Effector CD8-positive, alpha-beta T cell (primary cell): Measurements from ENCODE around the gene ADAMTS6.
"Not testable (repeated sequence)": the region's sequence is repeated elsewhere in the genome, so short reads cannot be mapped to it uniquely, and the experiment has no call there.

ENCODE experiments used
- DNase-seq: peaks from one replicate; lab custom pipeline; 2025; lab: John Stamatoyannopoulos, UW

The ADAMTS6 gene

DNA sequence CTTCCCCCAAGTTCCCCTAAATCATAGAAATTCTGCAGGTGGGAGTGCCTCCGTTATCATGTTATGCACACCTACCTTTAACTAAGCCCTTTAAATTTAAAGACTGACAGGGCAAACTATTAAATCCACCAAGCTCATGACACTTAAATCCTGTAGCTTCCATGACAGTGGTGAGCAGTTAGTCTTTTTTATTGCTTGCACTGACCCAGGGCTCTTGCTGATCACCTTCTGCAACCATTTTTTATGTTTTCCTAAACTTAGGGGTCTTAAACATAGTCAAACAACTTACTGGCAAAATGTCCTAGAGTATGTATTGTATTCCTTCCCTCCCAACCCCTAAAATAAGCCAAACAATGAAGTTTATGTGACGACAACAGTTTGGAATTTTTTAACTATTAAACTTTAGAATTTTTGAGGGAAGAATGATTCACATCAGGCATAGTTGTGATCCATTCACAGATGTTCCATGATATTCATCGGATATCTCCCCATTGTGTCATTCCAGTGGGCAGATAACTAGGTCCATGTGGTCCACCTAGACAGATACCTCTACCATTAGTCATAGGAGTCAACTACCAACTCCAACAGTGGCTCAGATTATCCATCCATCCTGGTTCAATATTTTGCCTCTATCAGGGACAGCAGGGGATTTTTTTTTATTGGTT is 283.1 kb downstream of the ADAMTS6 start:
- no peak for DNase-seq

DNA sequence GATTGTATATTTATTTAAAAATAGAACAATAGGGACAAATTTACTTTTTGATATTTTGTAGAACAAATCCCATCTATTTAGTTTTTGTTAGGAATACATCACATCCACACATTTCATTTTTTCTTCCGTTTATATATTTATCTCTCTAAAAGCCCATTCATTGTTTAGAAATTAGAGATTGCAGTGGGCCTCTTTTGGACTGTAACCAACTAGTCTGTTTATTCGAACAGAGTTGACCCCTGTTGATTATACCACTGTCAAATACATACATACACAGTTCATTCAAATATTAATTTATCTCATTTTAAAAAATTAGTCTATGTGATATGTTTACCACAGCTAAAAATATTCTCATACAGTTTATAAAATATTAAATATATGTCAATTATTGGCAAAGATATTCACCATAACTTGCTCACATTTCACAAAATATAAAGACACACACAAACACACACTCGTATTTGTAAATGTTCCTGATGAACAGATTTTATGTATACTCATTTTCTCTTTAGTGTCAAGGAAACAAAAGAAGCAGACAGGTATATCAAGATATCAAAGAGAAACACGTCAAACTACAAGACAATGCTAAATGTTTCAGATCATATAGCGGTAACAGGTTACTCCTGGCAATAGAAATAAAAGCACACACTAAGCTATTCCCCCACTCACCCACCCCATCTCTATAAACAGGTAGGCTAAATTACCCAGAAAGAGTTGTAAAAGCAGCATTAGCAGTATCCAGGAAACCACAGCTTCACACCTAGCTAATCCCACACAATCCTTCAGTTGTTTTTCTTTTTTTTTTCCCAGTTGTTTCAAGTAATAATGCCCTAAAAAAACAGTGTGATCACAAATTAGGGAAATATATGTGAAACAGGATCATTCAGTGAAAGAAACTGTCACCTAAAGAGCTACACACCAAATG is 283.9 kb downstream of the ADAMTS6 start:
- DNase-seq, result no peak

DNA sequence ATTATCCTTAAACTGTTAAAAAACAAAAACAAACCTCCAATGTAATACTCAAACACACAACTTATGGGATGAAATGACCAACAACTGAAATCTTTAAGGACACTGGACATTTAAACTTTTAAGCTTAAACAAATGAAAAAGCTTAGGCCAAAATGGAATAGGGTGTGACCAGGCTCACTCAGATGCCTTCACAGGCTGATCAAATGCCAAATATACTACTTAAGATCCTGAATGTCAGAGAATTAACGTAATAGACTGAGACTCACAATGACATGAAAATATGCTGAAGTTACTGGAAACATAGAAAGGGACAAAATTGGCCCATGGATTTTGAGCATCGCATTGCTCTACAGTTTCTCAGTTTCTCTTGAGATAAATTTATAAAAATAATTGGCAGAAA is 286.8 kb downstream of the ADAMTS6 start:
- no peak for DNase-seq

DNA sequence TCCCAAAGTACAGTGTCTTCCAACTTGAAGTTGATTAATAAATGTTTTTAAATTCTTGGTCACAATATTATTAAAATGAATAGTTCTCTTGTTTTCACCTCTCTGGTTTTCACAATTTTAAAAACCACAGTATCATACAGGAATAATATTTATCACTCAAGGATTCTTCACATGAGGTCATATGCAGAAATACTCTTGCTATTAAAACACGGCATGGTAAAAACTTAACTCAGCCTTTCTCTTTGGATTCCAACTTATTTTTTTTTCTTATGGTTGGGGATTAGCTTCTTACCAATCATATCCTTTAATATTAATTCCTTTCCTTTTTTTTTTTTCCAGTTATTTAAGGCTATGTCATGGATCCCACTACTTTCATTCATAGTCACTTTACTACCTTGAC is 289.4 kb downstream of the ADAMTS6 start:
- DNase-seq, result no peak

DNA sequence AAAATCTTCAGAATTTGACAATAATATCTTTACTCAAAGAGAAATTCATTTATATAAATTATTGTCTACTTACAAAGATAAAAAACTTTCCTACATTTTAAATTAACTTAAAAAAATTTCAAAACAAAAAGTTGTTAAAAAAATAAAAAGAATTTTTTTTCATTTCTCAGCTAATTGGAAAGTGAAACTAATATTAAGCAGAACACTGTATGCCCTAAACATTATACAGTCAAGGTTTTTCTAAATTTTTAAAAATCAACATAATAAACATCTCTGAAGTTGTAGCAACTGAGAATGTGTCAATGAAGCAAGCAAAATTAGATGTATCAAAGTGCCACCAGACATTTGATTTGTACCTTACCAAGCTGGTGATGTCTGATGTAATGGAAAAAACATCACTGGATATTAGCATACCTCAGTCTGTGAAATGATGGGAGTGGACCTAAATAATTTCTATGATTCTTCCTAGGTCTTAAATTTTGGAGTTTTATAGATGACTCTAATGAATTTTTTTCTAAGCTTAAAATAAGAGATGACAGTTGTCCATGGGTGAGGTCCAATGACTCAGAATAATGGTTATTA is 290.1 kb downstream of the ADAMTS6 start:
- DNase-seq, result no peak

DNA sequence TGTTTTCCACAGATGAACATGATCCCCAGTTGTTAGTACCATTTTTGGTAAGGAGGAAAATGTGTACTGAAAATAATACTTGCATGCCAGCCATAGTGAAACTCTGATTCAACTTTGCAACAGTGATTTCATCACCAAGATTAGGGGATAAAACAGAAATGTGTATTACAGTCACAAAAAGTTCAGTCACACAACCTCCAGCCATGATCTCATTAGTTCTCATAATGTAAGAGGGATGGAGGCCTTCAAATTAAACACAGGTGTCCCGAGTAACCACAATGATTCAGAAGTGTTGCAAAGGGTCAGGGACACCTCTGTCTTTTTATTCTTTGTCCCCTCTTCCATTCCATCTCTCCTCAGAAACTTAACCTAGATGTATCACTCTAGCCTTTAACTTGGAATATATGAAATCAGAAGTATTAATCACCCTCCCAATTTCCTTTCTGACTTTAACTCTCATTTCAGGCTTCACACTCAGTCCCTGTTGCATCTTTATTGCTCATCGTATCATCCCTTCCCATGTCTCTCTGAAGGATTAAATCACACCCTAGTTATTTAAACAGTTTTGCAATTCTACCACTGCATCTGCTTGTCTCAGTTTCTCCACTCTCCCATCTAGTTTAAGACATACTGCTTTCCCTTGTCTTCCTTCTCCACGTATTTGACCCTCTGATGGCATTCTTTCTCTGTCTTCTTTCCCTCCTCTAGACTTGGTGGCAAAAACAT is 291.2 kb downstream of the ADAMTS6 start:
- DNase-seq, result no peak

DNA sequence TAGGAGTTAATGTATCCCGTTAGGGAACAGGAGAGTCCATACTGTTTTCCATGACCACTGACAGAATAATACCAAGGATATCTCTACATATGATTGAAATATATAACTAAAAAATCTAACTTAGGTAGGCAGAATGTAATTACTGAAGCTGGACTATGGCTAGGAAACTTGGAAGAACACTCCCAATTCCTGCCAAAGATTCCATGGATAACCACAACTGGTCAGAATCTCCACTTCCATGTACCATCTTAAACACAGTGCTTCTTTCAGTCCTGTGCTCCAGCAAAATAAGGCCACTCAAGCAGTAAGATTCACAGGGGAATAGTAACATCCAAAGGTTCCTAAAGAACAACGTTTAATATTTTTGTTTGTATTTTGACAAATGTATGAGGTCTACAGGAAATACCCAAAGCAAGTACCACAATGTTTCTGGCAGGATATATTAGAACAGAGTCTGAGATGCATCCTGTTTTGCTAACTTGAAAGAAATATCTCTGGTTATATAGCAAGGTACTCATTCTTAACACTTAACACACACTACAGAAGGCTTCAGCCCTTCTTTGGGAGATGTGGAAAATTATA is 295.0 kb downstream of the ADAMTS6 start:
- no peak for DNase-seq

DNA sequence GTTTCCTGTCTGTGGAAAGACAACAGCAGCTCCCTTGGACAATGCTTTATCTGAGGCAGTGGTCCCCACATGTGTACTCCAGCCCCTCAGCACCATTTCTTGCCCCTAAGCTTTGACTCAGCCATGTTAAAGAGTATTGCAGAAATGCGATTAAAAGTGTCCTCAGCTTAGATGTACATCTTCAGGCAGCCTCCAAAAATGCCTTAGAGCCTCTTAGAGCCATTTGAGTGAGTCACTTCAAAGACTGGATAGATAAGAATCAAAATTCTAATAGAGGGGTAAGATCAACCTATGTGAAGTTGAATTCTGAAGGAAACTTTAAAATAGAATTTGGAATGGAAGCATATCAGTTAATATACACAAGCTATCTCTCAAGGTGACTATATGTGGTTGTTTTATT is 296.3 kb downstream of the ADAMTS6 start:
- no peak for DNase-seq

DNA sequence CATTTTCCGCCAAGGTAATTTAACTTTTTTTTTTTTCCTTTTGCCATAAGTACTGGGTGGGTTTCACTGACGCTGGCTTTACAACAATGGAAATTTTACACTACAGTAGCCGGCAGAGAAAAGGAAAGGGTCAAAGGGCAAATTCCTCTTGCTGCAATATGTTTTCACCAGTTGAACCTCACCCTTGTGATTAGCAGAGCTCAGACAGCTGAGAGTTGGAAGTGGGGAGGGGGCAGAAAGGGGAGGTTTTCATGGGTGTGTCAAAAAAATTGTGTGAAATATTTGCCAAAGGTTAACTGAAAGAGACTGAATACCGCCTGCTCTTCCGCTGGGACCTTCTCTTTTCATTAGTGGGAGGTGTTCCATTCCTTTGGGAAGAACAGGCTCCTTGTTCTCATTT is 296.9 kb downstream of the ADAMTS6 start:
- no peak for DNase-seq

DNA sequence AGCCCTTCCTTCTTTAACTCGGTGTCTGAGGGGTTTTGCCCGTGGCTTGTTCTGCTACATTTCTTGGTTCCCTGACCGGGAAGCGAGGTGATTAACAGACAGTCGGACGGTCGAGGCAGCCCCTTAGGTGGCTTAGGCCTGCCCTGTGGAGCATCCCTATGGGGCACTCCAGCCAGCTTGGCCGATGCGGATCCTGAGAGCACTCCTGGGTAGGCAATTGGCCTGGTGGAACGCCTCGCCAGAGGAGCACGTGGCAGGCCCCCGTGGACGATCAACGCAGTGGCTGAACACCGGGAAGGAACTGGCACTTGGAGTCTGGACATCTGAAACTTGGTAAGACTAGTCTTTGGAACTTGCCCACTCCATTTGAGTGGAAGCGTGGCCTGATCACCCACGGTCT is 307.5 kb downstream of the ADAMTS6 start:
- not testable (repeated sequence) for DNase-seq

DNA sequence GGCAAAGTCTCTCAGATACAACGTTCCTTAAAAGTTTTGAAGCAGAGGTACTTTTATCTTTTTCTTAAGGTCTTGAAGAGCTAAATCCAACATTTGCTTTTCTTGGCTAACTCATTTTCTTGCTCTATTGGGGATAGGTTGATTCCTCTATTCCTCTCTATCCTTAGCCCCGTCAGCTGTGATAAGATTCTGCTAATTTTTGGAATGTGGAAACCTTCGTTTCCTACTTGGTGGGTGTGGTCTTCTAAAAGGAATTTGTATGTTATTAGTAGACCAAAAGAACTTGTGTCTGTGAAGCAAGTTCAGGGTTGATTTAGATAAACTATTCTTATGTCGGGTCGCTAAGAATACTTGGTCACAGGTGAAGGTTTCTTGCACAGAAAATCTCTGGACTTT is 308.6 kb downstream of the ADAMTS6 start:
- DNase-seq, result no peak

DNA sequence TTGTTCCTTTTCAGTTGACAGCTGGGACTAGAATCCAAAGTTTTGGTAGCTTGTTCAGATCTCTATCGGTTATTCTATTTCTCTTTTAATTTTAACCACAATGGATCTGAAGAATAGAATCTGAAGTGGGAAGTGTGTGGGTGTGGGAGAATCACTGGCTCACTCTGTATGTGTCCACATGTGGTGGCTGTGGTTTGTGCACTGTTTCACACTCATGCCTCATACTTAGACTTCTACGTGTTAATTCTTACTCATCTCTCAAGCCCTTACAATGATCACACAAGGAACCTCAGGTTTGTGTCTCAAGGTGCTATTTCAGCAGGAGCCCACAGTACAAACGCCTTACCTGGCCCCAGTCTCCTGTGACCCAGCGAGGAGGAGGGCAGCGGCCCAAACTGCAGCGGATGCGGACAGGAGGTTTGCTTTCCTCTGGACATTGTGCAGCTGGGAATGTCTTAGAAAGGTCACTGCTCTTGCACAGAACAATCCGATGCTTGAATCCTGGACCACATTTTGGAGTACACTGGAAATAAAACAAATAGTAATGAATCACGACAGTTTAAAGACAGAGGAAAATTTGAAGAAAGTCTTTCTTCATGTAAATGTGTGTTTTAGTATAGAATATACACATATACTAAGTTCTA is 309.1 kb downstream of the ADAMTS6 start:
- no peak for DNase-seq

DNA sequence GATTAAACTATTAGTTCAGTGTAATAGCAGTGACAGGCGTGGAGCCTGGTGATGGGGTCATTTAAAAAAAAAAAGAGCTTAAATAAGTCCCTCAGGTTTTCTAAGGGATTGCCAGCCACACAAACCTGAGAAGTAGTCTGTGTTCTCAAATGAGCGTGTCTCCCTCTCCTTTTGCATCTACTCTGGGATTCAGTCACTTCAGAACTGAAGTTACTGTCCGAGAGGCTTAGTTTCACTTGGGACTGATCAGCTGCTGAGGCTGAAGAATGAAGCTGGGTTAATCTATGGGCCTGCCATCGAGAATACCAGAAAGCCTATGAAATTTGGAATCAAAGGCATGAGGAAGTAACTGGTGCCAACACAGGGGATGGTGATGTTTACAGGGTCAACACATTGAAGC is 310.1 kb downstream of the ADAMTS6 start:
- DNase-seq, result no peak

DNA sequence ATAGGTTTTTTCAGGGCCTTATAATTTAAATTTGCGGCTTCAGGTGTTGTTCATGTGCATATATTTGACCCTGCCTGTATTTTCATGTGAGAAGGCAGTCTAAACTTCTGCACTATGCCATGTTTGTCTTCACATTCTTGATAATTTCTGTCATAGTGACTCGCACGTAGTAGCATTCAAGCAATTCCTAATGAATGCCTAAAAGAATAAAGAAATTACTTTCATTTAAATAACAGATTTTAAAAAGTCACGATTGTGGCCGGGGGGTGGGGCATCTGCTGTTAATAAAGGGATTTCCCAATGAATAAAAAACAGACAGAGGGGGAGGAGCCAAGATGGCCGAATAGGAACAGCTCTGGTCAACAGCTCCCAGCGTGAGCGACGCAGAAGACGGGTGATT is 318.0 kb downstream of the ADAMTS6 start:
- no peak for DNase-seq

DNA sequence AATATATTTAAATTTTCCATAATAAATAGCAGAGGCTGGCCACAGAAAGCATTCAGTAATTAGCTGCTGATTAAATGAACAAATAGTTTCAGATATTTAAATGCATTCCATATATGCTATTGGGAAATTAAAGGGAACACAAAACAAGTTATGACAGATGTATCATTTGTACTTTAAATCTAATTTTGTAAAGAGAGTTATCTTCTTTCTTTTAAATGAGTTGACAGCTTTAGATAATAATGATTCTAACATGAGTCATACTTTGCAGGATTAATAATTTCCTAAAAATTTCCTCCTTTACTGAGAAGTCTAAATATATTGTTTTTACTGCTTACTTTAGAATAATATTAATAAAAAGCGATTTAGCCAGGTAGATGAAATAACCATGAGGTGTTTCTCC is 320.1 kb downstream of the ADAMTS6 start:
- DNase-seq, result no peak

DNA sequence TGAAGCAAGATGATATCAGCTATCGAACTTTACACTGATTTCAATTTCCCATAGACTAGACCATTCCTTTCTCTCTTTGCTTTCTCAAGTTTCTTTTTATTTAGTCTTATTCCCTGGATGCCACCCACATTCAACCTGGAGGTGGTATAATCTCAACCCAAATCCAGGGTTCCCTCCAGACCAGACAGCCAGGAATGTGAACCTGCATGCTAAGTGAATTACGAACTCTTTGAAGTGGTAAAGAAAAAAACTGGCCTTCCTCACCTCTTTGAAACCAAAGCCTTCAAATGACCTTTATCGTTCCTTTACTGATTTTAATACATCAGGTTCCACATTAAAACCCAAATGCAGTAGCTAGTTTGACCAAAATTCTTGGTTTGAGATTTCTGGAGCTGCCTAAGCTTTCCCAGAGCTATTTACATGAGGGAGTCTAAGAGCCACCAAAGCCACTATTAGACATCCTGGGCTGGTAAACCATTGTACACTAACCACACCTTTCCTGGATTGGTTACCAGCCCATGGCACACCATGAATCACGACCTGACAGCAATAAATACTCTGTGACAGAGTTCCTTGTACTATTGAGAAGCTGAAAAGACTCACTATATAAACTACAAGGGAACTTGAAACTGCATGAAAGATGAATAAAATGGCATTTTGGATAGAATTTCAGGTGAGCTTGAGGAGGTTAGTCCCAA is 323.7 kb downstream of the ADAMTS6 start:
- no peak for DNase-seq

DNA sequence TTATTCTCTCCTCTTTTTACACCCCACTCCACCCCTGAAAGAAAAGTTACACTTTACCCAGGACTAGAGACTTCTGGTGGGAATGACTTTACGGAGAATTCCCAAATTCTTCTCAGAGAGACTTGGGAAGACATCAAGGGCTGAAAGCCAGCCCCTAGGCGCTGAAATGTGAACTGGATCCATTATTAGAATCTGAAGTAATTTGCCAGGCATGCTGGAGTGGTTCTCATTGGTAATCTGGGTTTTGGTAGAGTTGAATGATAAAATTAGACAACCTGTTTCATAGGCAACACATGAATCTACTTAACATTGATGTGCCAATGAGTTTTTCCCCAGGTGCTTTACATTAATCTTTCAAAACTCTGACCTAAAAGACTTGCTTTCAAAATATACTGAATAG is 324.8 kb downstream of the ADAMTS6 start:
- no peak for DNase-seq

DNA sequence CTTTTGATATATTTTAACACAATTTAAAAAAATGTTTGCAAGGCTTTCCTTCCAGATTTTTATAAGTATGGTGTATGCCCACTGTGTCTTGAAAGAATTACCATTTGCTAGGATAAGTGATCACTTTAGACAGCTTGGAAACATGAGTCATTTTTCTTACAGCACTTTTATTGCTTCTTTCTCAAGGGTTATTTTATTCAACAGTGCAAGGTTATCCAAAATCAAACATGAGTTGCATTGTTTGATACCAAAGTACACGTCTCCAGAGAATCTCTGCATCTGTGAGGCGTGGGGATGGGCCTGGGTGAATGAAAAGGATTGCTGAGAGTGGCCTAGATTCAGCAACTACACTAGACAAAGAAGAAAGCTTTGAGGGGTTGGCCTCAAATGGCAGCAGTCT is 329.6 kb downstream of the ADAMTS6 start:
- no peak for DNase-seq

DNA sequence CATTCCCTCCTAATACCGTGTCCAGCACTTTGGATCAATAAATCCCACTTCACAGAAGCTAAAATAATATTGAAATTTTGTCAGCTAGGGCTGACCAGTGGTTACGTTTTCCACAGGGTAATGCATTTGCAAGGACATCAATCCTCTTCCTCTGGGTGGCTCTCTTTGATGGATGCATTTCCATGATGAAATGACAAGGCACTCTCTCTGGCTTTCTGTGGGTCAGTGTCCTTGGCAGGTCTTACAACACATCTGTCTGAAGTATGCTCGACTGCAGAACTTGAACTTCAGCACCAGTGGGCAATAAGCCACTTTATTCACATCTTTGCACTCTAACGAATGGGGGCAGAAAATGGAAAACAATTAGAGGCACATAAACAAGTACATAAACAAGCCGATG is 330.1 kb downstream of the ADAMTS6 start:
- DNase-seq, result no peak

DNA sequence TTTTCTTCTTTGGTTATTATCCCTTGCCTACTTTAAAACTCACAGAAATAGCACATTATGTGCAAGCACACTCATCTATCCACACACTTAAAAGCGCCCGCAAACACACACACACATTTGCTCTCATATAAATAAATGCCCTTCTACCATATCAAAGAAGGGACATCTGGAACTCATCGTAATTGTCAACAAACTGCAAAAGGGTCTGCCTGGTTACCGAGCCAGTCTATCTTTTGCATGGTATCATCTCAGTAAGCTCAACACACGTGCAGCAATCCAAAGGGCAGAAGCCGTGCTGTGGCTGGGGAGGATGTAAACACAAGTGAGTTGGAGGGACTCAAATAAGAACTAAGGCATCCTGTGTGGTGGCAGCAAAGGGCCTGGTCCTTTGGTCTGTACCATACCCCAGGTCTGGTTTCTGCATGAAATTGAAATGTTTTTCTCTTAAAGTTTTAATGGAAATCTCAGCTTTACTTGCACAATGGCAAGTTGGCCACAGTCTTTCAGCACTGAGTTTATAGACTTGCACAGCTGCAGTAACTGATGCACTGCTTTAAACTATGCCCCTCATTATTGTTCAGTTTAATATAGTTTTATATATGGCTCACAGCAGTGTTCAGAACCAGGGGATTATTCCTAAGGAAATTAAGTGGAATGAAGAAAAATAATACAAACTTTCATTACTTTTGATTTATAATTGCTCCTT is 331.0 kb downstream of the ADAMTS6 start:
- no peak for DNase-seq
